B cell (primary cell): ENCODE data around the gene PHETA2. TPM values are rescaled to one million over a fixed set of nuclear protein-coding genes. Genes with fewer than 3 reads are reported as not detected.

Source experiments
- ATAC-seq: fragments of 200-7000 bp; cut with Tn5 transposase; one replicate; pipeline ENCODE4 v1.10.0; 2021; ENCODE audit warnings: low read depth, mild to moderate bottlenecking, moderate number of reproducible peaks, moderate library complexity
- CTCF ChIA-PET: fragments of 350-600 bp; sonication (Branson Sonifier 250); formaldehyde crosslinking; loops from one replicate; lab custom pipeline; 2021; ENCODE audit warnings: antibody characterized with exemption, inconsistent platforms; lab: Charles Lee
- POLR2A ChIA-PET: fragments of 350-600 bp; sonication (Branson Sonifier 250); formaldehyde crosslinking; loops from one replicate; lab custom pipeline; 2021; ENCODE audit warnings: antibody characterized with exemption; lab: Charles Lee
- DNase-seq: peaks from one replicate; pipeline ENCODE4 v3.0.0; 2013
- H2AFZ ChIP-seq: 2 replicates; pipeline ENCODE4 v1.6.1; 2012; ENCODE audit warnings: mild to moderate bottlenecking, low read depth, low read length; ENCODE audit not compliant: insufficient read depth, poor library complexity, severe bottlenecking
- H3K27ac ChIP-seq, 2 donors: 1 replicate in 1 of 2; 2 replicates in 1 of 2; pipeline ENCODE4 v1.5.1; 2012 to 2013; ENCODE audit warnings: low read length in 2 of 2, mild to moderate bottlenecking in 2 of 2, moderate library complexity in 1 of 2
- H3K27me3 ChIP-seq, 4 experiments: fragments of 200-600 bp in 1 of 4; sonication (generic) in 1 of 4; replicated peaks in 1 of 4; 1 replicate in 2 of 4; 2 replicates in 2 of 4; pipeline versions ENCODE4 v1.6.1 to v1.7.0; 2013 to 2016; ENCODE audit warnings: low read length in 3 of 4, mild to moderate bottlenecking in 2 of 4, mixed read lengths in 1 of 4, moderate library complexity in 1 of 4; ENCODE audit not compliant: insufficient read depth in 4 of 4, control insufficient read depth in 3 of 4; ENCODE audit errors: control extremely low read depth in 1 of 4
- H3K36me3 ChIP-seq, 2 experiments: replicated peaks in 1 of 2; 1 replicate in 1 of 2; 2 replicates in 1 of 2; pipeline versions ENCODE4 v1.6.1 to v1.7.1; 2013; ENCODE audit warnings: low read length in 1 of 2; ENCODE audit not compliant: insufficient read depth in 2 of 2, control insufficient read depth in 1 of 2; ENCODE audit errors: control extremely low read depth in 1 of 2, extremely low read depth in 1 of 2
- H3K4me1 ChIP-seq, 2 donors: fragments of 200-600 bp in 1 of 2; sonication (generic) in 1 of 2; 1 replicate in 1 of 2; 2 replicates in 1 of 2; pipeline versions ENCODE4 v1.5.1 to v1.6.1; 2013 to 2017; ENCODE audit warnings: low read length in 2 of 2; ENCODE audit not compliant: control insufficient read depth in 2 of 2, insufficient read depth in 2 of 2
- H3K4me2 ChIP-seq: replicated peaks from 2 replicates; pipeline ENCODE3; 2012; ENCODE audit warnings: mild to moderate bottlenecking, low read depth, low read length; ENCODE audit not compliant: poor library complexity, severe bottlenecking
- H3K4me3 ChIP-seq, 5 experiments: fragments of 200-600 bp in 1 of 5; sonication (generic) in 1 of 5; 1 replicate in 3 of 5; 2 replicates in 2 of 5; pipeline versions ENCODE4 v1.5.1 to v1.7.0; 2011 to 2016; ENCODE audit warnings: low read length in 4 of 5, mild to moderate bottlenecking in 4 of 5, low read depth in 2 of 5, control low read depth in 1 of 5, moderate library complexity in 1 of 5; ENCODE audit not compliant: insufficient read depth in 1 of 5; ENCODE audit errors: control extremely low read depth in 1 of 5, extremely low read depth in 1 of 5
- H3K79me2 ChIP-seq: fragments of 200-600 bp; sonication (generic); one replicate; pipeline ENCODE4 v1.6.0; 2016; ENCODE audit warnings: low read length; ENCODE audit not compliant: control insufficient read depth, insufficient read depth
- H3K9ac ChIP-seq: fragments of 200-600 bp; sonication (generic); 2 replicates; pipeline ENCODE4 v1.6.1; 2017; ENCODE audit warnings: mild to moderate bottlenecking, low read length, moderate library complexity
- H3K9me3 ChIP-seq, 3 donors: one replicate each; pipeline versions ENCODE4 v1.6.1 to v1.7.1; 2013; ENCODE audit warnings: low read length in 2 of 3; ENCODE audit not compliant: control insufficient read depth in 2 of 3, insufficient read depth in 1 of 3; ENCODE audit errors: control extremely low read depth in 1 of 3
- H4K20me1 ChIP-seq: 2 replicates; pipeline ENCODE4 v1.6.0; 2012; ENCODE audit warnings: mild to moderate bottlenecking, low read length; ENCODE audit not compliant: insufficient read depth, control insufficient read depth, poor library complexity, severe bottlenecking
- H3K27ac Mint-ChIP-seq: one replicate; pipeline ENCODE4 v1.8.0; 2021; ENCODE audit warnings: mixed read lengths
- H3K27me3 Mint-ChIP-seq: one replicate; pipeline ENCODE4 v1.8.0; 2021; ENCODE audit warnings: mixed read lengths
- H3K4me1 Mint-ChIP-seq: one replicate; pipeline ENCODE4 v1.8.0; 2021; ENCODE audit warnings: mixed read lengths
- H3K4me3 Mint-ChIP-seq: one replicate; pipeline ENCODE4 v1.8.0; 2021; ENCODE audit warnings: mixed read lengths
- H3K9me3 Mint-ChIP-seq: one replicate; pipeline ENCODE4 v1.8.0; 2022; ENCODE audit warnings: mixed read lengths; ENCODE audit not compliant: insufficient read depth
- EZH2 ChIP-seq: IDR thresholded peaks from 2 replicates; pipeline ENCODE4 v1.6.1; 2012; ENCODE audit warnings: borderline replicate concordance, low read depth, mild to moderate bottlenecking, moderate library complexity, low read length; ENCODE audit not compliant: insufficient read depth, poor library complexity, severe bottlenecking
- WGBS: methylation state at CpG from one replicate; pipeline ENCODE4 v1.1.5; 2013; ENCODE audit warnings: missing lambda C conversion rate; ENCODE audit not compliant: insufficient coverage; 5-methylcytosine and 5-hydroxymethylcytosine counted together
- intact Hi-C: fragments of 100-400 bp; cut with micrococcal nuclease; formaldehyde crosslinking; loops from one replicate; pipeline ENCODE4 v1.10.0; 2022
- polyA plus RNA-seq: library from polyadenylated mRNA; depleted of rRNA; stranded (reverse); fragments of >200 nt; gene quantifications from 2 replicates; pipeline ENCODE4 v1.2.3, GENCODE V29; 2012
- total RNA-seq, 2 donors: library from RNA; stranded (reverse); fragments of 120-200 nt in 1 of 2; gene quantifications; 1 replicate in 1 of 2; 2 replicates in 1 of 2; pipeline versions ENCODE4 v1.2.3 to v1.2.4, GENCODE V29; 2013 to 2022
- TF ChIP-seq, protein P1 (sequence below): fragments of 200-600 bp; IDR thresholded peaks from one replicate; pipeline ENCODE4 v1.8.0; 2022; ENCODE audit warnings: antibody characterized with exemption, mild to moderate bottlenecking

The PHETA2 gene
- total and polyA plus RNA-seq, 2 donors (not counting 1 experiment from before 2014, with no cell fraction given) = 1.1 to 3.8 TPM

GRCh38 chr22:42076764-42077485, 2.9 kb downstream of the PHETA2 start:
- Histone ChIP-seq H3K9ac (no peak overlapping the region), H3K9me3 (no peaks in the 10 kb centered on the region), H3K4me1 (peaks cover 26 to 41% of the 10 kb centered on the region in 2 donors), H2AFZ (no peak overlapping the region), H3K79me2 (peaks cover 25% of the 10 kb centered on the region), H3K27ac (no peak overlapping the region), H3K36me3 (peaks cover 0 to 4% of the 10 kb centered on the region in 2 experiments), H3K27me3 (no peaks in the 10 kb centered on the region), H3K4me2 (no peak overlapping the region), H3K4me3 (no peak overlapping the region), H4K20me1 (no peaks in the 10 kb centered on the region)
- Mint-ChIP-seq H3K9me3 (no peaks in the 10 kb centered on the region), H3K4me1 (peaks cover 44% of the 10 kb centered on the region), H3K27ac (no peak overlapping the region), H3K4me3 (peak overlapping the region; percentile 16), H3K27me3 (no peaks in the 10 kb centered on the region)
- ChIA-PET POLR2A (interaction anchor here (1.9 kb wide), 1 partner anchor 14 kb away, joined by 5 read pairs; the partner anchor contains the start of gene NDUFA6), CTCF (interaction anchor here (0.7 to 2.7 kb wide), 3 partner anchors 110 to 380 kb away, joined by 3 to 9 read pairs (median 4); no protein-coding TSS in a partner anchor)
- ATAC-seq (no peak), DNase-seq (no peak)
- intact Hi-C loops = no loop called here
- WGBS = 93% methylated on average over 20 of the region's 20 CpGs
- no peak for TF ChIP-seq EZH2
- TF ChIP-seq, protein P1, sequence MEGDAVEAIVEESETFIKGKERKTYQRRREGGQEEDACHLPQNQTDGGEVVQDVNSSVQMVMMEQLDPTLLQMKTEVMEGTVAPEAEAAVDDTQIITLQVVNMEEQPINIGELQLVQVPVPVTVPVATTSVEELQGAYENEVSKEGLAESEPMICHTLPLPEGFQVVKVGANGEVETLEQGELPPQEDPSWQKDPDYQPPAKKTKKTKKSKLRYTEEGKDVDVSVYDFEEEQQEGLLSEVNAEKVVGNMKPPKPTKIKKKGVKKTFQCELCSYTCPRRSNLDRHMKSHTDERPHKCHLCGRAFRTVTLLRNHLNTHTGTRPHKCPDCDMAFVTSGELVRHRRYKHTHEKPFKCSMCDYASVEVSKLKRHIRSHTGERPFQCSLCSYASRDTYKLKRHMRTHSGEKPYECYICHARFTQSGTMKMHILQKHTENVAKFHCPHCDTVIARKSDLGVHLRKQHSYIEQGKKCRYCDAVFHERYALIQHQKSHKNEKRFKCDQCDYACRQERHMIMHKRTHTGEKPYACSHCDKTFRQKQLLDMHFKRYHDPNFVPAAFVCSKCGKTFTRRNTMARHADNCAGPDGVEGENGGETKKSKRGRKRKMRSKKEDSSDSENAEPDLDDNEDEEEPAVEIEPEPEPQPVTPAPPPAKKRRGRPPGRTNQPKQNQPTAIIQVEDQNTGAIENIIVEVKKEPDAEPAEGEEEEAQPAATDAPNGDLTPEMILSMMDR = no peak
